Neural cell (in vitro differentiated cells): ENCODE data around the gene CCDC127. TPM values are rescaled to one million over a fixed set of nuclear protein-coding genes. Genes with fewer than 3 reads are reported as not detected.

Experiments used
- H2AFZ ChIP-seq: fragments of 200-600, 300-800 bp; sonication (generic), shearing (Covaris generic); 2 replicates; pipeline ENCODE4 v1.6.0; 2014; ENCODE audit warnings: low read depth, mild to moderate bottlenecking, antibody characterized with exemption, low read length, moderate library complexity
- H3F3A ChIP-seq: fragments of 200-600 bp; shearing (Covaris generic); 2 replicates; pipeline ENCODE4 v1.6.1; 2016; ENCODE audit warnings: mild to moderate bottlenecking, moderate library complexity, mixed read lengths, antibody characterized with exemption, low read length; ENCODE audit not compliant: insufficient read depth, poor library complexity, severe bottlenecking
- H3K27ac ChIP-seq: fragments of 200-600, 300-800 bp; sonication (generic), shearing (Covaris generic); 2 replicates; pipeline ENCODE4 v1.5.1; 2014; ENCODE audit warnings: mild to moderate bottlenecking, low read length, moderate library complexity
- H3K27me3 ChIP-seq: fragments of 300-800, 200-600 bp; sonication (generic), shearing (Covaris generic); 2 replicates; pipeline ENCODE4 v1.6.0; 2014; ENCODE audit warnings: mild to moderate bottlenecking, low read depth, low read length, moderate library complexity; ENCODE audit not compliant: insufficient read depth
- H3K36me3 ChIP-seq: fragments of 300-800, 200-600 bp; sonication (generic), shearing (Covaris generic); 2 replicates; pipeline ENCODE4 v1.5.1; 2014; ENCODE audit warnings: mild to moderate bottlenecking, antibody characterized with exemption, low read length, moderate library complexity; ENCODE audit not compliant: insufficient read depth
- H3K4me2 ChIP-seq: fragments of 300-800, 200-600 bp; sonication (generic), shearing (Covaris generic); 2 replicates; pipeline ENCODE4 v1.6.0; 2014; ENCODE audit warnings: mild to moderate bottlenecking, low read length
- H3K4me3 ChIP-seq: fragments of 300-800, 200-600 bp; sonication (generic), shearing (Covaris generic); 2 replicates; pipeline ENCODE4 v1.5.1; 2014; ENCODE audit warnings: mild to moderate bottlenecking, low read length, moderate library complexity
- H3K79me2 ChIP-seq: fragments of 200-600 bp; shearing (Covaris generic); replicated peaks from 2 replicates; pipeline ENCODE4 v1.6.0; 2014; ENCODE audit warnings: mild to moderate bottlenecking, low read length, moderate library complexity; ENCODE audit not compliant: insufficient read depth
- H3K9ac ChIP-seq: fragments of 300-800, 200-600 bp; sonication (generic), shearing (Covaris generic); 2 replicates; pipeline ENCODE4 v1.6.1; 2016; ENCODE audit warnings: mild to moderate bottlenecking, low read length, mixed read lengths
- H3K9me2 ChIP-seq: fragments of 200-600 bp; shearing (Covaris generic); 2 replicates; pipeline ENCODE4 v1.6.1; 2016; ENCODE audit warnings: mild to moderate bottlenecking, low read length, mixed read lengths; ENCODE audit not compliant: insufficient read depth
- H3K9me3 ChIP-seq: fragments of 200-600, 300-800 bp; sonication (generic), shearing (Covaris generic); 2 replicates; pipeline ENCODE4 v1.6.1; 2016; ENCODE audit warnings: mild to moderate bottlenecking, mixed run types, low read length, moderate library complexity, mixed read lengths
- H4K20me1 ChIP-seq: fragments of 200-600 bp; shearing (Covaris generic); 2 replicates; pipeline ENCODE4 v1.6.1; 2016; ENCODE audit warnings: mild to moderate bottlenecking, mixed run types; ENCODE audit not compliant: insufficient read depth
- CTCF ChIP-seq: fragments of 450-650 bp; IDR thresholded peaks from 2 replicates; pipeline ENCODE4 v1.5.1; 2014; ENCODE audit warnings: antibody characterized with exemption, mild to moderate bottlenecking, moderate library complexity; ENCODE audit not compliant: poor library complexity, severe bottlenecking
- EP300 ChIP-seq: fragments of 450-650 bp; conservative IDR thresholded peaks from 2 replicates; pipeline ENCODE4 v1.6.1; 2014; ENCODE audit warnings: antibody characterized with exemption, mild to moderate bottlenecking, moderate library complexity; ENCODE audit not compliant: poor library complexity, severe bottlenecking
- EZH2 ChIP-seq: fragments of 200-600, 300-800 bp; shearing (Covaris generic), sonication (generic); IDR thresholded peaks from 2 replicates; pipeline ENCODE4 v1.6.1; 2014; ENCODE audit warnings: antibody characterized with exemption, low read length, borderline replicate concordance, mild to moderate bottlenecking; ENCODE audit not compliant: insufficient read depth, poor library complexity, severe bottlenecking
- MXI1 ChIP-seq: fragments of 450-650 bp; conservative IDR thresholded peaks from 2 replicates; pipeline ENCODE4 v1.6.1; 2014; ENCODE audit warnings: antibody characterized with exemption, mild to moderate bottlenecking; ENCODE audit not compliant: poor library complexity, severe bottlenecking
- POLR2AphosphoS5 ChIP-seq: IDR thresholded peaks from 2 replicates; pipeline ENCODE4 v1.6.1; 2012
- RAD21 ChIP-seq: fragments of 450-650 bp; conservative IDR thresholded peaks from 2 replicates; pipeline ENCODE4 v1.6.1; 2014; ENCODE audit warnings: antibody characterized with exemption, mild to moderate bottlenecking, moderate library complexity
- REST ChIP-seq: IDR thresholded peaks from 2 replicates; pipeline ENCODE4 v1.6.1; 2012; ENCODE audit warnings: borderline replicate concordance
- SMC3 ChIP-seq: fragments of 450-650 bp; conservative IDR thresholded peaks from 2 replicates; pipeline ENCODE4 v1.6.1; 2014; ENCODE audit warnings: antibody characterized with exemption, mild to moderate bottlenecking, moderate library complexity; ENCODE audit not compliant: poor library complexity
- TAF1 ChIP-seq: IDR thresholded peaks from 2 replicates; pipeline ENCODE4 v1.6.1; 2012; ENCODE audit warnings: low read depth
- polyA plus RNA-seq: library from polyadenylated mRNA; depleted of rRNA; stranded (reverse); fragments of >200 nt; gene quantifications from 2 replicates; pipeline ENCODE4 v1.2.3, GENCODE V29; 2014

Gene CCDC127
- polyA plus RNA-seq, 1 donor from 2014 or later: 5.4 TPM

DNA sequence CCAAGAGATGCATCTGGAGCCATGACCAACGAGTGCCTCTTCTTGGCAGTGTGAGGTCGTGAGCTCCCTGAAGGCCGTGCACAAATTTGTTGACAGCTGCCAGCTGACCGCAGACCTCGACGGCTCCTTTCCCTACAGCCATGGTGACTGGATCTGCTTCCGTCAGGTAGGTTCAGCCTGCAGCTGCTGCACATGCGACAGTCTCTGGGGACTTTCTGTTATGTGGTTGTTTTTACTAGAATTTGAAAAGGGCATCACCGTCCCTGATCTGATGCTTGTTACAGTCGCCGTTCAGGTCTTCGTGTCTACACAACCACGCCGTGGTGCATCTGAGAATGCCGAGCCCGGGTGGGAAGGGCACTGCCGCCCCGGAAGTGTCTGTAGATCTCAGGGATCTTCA, 63.1 kb downstream of the CCDC127 start:
- Histone ChIP-seq H3K79me2 (no peaks in the 10 kb centered on the region), H3K9me3 (no peaks in the 10 kb centered on the region), H3K9ac (no peak overlapping the region), H3K27me3 (no peaks in the 10 kb centered on the region), H2AFZ (no peak overlapping the region), H3F3A (no peaks in the 10 kb centered on the region), H3K4me3 (no peak overlapping the region), H3K4me2 (no peak overlapping the region), H3K9me2 (no peaks in the 10 kb centered on the region), H4K20me1 (no peaks in the 10 kb centered on the region), H3K36me3 (no peaks in the 10 kb centered on the region), H3K27ac (no peak overlapping the region)
- no peak for TF ChIP-seq EP300
- no peak for TF ChIP-seq MXI1
- TF ChIP-seq CTCF: no peak

DNA sequence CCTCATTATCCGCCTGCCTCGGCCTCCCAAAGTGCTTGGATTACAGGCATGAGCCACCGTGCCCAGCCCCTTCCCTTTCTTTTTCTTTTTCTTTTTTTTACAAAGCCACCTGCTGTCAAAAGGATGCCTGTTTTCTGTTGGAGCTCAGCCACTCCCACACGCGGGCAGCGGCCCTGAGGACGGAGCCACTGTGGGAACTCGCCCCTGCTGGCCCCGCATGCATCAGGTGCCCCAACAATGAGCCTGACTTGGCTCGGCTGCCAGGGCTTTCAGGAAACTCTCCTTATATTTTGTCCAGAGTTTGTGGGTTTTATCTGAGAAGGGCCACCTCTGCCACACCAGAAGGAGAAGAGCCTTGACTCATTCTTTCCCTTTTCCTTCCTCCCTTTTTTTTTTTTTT, 63.7 kb downstream of the CCDC127 start:
- Histone ChIP-seq H3K27me3 (no peaks in the 10 kb centered on the region), H3F3A (no peaks in the 10 kb centered on the region), H2AFZ (no peak overlapping the region), H3K36me3 (no peaks in the 10 kb centered on the region), H3K79me2 (no peaks in the 10 kb centered on the region), H3K4me2 (no peak overlapping the region), H4K20me1 (no peaks in the 10 kb centered on the region), H3K9ac (no peak overlapping the region), H3K4me3 (no peak overlapping the region), H3K9me3 (no peaks in the 10 kb centered on the region), H3K9me2 (no peaks in the 10 kb centered on the region), H3K27ac (no peak overlapping the region)
- TF ChIP-seq EZH2 (no peak), MXI1 (no peak), CTCF (no peak), EP300 (no peak), RAD21 (no peak), REST (no peak), POLR2AphosphoS5 (no peak), TAF1 (no peak), SMC3 (no peak)
